Testis (tissue), 3 donors: ENCODE results near the gene ERBB4. TPM values are rescaled to one million over a fixed set of nuclear protein-coding genes. Genes with fewer than 3 reads are reported as not detected.

ENCODE experiments used
- DNase-seq: peaks from one replicate; pipeline ENCODE4 v3.0.0-alpha.2; 2019
- H3K27ac ChIP-seq, 2 donors: fragments of 200-600 bp; sonication (generic); one replicate each; pipeline ENCODE4 v1.5.1; 2019
- H3K27me3 ChIP-seq: fragments of 200-600 bp; sonication (generic); one replicate; pipeline ENCODE4 v1.5.1; 2019
- H3K36me3 ChIP-seq: fragments of 200-600 bp; sonication (generic); one replicate; pipeline ENCODE4 v1.5.1; 2017; ENCODE audit warnings: low read depth; ENCODE audit errors: missing control alignments
- H3K4me1 ChIP-seq: fragments of 200-600 bp; sonication (generic); one replicate; pipeline ENCODE4 v1.5.1; 2019
- H3K4me3 ChIP-seq, 2 donors: fragments of 200-600 bp; sonication (generic); one replicate each; pipeline ENCODE4 v1.5.1; 2017 to 2019
- H3K9me3 ChIP-seq: fragments of 200-600 bp; sonication (generic); one replicate; pipeline ENCODE4 v1.5.1; 2017
- CTCF ChIP-seq, 3 experiments: fragments of 450-650 bp in 2 of 3; fragments of 200-600 bp in 1 of 3; sonication (generic) in 1 of 3; IDR thresholded peaks; one replicate each; pipeline ENCODE4 v1.5.1; 2016 to 2019; ENCODE audit warnings: antibody characterized with exemption in 3 of 3, mild to moderate bottlenecking in 2 of 3, moderate library complexity in 1 of 3
- POLR2A ChIP-seq: fragments of 450-650 bp; IDR thresholded peaks from one replicate; pipeline ENCODE4 v1.6.1; 2017; ENCODE audit warnings: antibody characterized with exemption, mild to moderate bottlenecking, moderate library complexity
- WGBS, 2 donors: methylation state at CpG; one replicate each; pipeline ENCODE4 v1.1.5; 2018; 5-methylcytosine and 5-hydroxymethylcytosine counted together
- intact Hi-C: fragments of 100-400 bp; cut with DNase I; formaldehyde crosslinking; loops from one replicate; pipeline ENCODE4 v1.15.1; 2023; ENCODE audit warnings: low total_unique reads
- polyA plus RNA-seq: library from polyadenylated mRNA; stranded (reverse); fragments of 350-450 nt; fragmentation: Illumina TruSeq; extraction: RNeasy Lipid Tissue Mini Kit (QIAGEN cat#74804); gene quantifications from one replicate; pipeline ENCODE4 v1.2.3, GENCODE V29; 2014; ENCODE audit warnings: low read depth, low replicate concordance; ENCODE audit not compliant: insufficient read depth
- total RNA-seq, 2 donors: library from RNA; depleted of rRNA; stranded (reverse); fragments of >200 nt; gene quantifications; one replicate each; pipeline ENCODE4 v1.2.3, GENCODE V29; 2016

ERBB4 gene
- total and polyA plus RNA-seq, 3 donors from 2014 or later, result 6.1 to 62.7 (median 47.7) TPM

GRCh38 chr2:211822686-211823335 is 715.8 kb downstream of the ERBB4 start:
- no peak for DNase-seq
- no peak overlapping the region for H3K27ac ChIP-seq
- no peaks in the 10 kb centered on the region for H3K27me3 ChIP-seq
- no peak overlapping the region for H3K4me3 ChIP-seq
- intact Hi-C loops, result no loop called here
- WGBS, 2 donors, result 68 to 78% methylated on average over 3 of the region's 3 CpGs
- H3K36me3 ChIP-seq, result no peaks in the 10 kb centered on the region
- no peaks in the 10 kb centered on the region for H3K4me1 ChIP-seq
- TF ChIP-seq CTCF (IDR thresholded peaks at IDR 0.05) (no peak), POLR2A (no peak)
- H3K9me3 ChIP-seq, result no peaks in the 10 kb centered on the region

GRCh38 chr2:211816754-211817153 is 721.8 kb downstream of the ERBB4 start:
- Histone ChIP-seq H3K4me1 (no peaks in the 10 kb centered on the region), H3K27me3 (no peaks in the 10 kb centered on the region), H3K27ac (no peak overlapping the region), H3K36me3 (no peaks in the 10 kb centered on the region), H3K9me3 (no peaks in the 10 kb centered on the region), H3K4me3 (no peak overlapping the region)
- no peak for DNase-seq
- intact Hi-C loops, result no loop called here
- TF ChIP-seq POLR2A (no peak), CTCF (IDR thresholded peaks at IDR 0.05) (no peak)
- 67 to 75% methylated on average over 1 of the region's 1 CpG for WGBS, 2 donors

- H3K27ac ChIP-seq, result no peak overlapping the region
- no peak overlapping the region for H3K4me3 ChIP-seq
- intact Hi-C loops, result no loop called here
- no peaks in the 10 kb centered on the region for H3K4me1 ChIP-seq
- no peak for DNase-seq
- H3K27me3 ChIP-seq, result no peaks in the 10 kb centered on the region
- no peaks in the 10 kb centered on the region for H3K9me3 ChIP-seq
- no peaks in the 10 kb centered on the region for H3K36me3 ChIP-seq
- TF ChIP-seq POLR2A, result no peak
- TF ChIP-seq CTCF (IDR thresholded peaks at IDR 0.05), result no peak
- WGBS, 2 donors, result 78 to 92% methylated on average over 4 of the region's 4 CpGs
Measured at GRCh38 chr2:211812587-211812986, 726.0 kb downstream of the ERBB4 start.

GRCh38 chr2:211802666-211803065 is 735.9 kb downstream of the ERBB4 start:
- Histone ChIP-seq H3K27me3 (no peaks in the 10 kb centered on the region), H3K4me1 (no peaks in the 10 kb centered on the region), H3K9me3 (no peaks in the 10 kb centered on the region), H3K36me3 (no peaks in the 10 kb centered on the region), H3K27ac (no peak overlapping the region), H3K4me3 (no peak overlapping the region)
- DNase-seq, result no peak
- intact Hi-C loops, result no loop called here
- TF ChIP-seq POLR2A (no peak), CTCF (IDR thresholded peaks at IDR 0.05) (no peak)
- WGBS, 2 donors, result 46 to 50% methylated on average over 4 of the region's 4 CpGs

- intact Hi-C loops, result no loop called here
- DNase-seq, result no peak
- TF ChIP-seq POLR2A, result no peak
- TF ChIP-seq CTCF (IDR thresholded peaks at IDR 0.05), result no peak
- 64 to 89% methylated on average over 1 of the region's 1 CpG for WGBS, 2 donors
- no peak overlapping the region for H3K27ac ChIP-seq
- no peaks in the 10 kb centered on the region for H3K9me3 ChIP-seq
- H3K36me3 ChIP-seq, result no peaks in the 10 kb centered on the region
- H3K4me1 ChIP-seq, result no peaks in the 10 kb centered on the region
- H3K27me3 ChIP-seq, result no peaks in the 10 kb centered on the region
- no peak overlapping the region for H3K4me3 ChIP-seq
Measured at GRCh38 chr2:211800001-211800400, 738.6 kb downstream of the ERBB4 start.
